GM23338 (cell line): ENCODE results near the gene TTLL13.

Experiments
- CREB1 ChIP-seq: fragments of 250-450 bp; sonication (Bioruptor Pico); IDR thresholded peaks from 2 replicates; pipeline ENCODE4 v1.5.0; 2020; ENCODE audit warnings: low read depth, mild to moderate bottlenecking, moderate library complexity
- CTCF ChIP-seq, 2 experiments: fragments of 200-600 bp in 1 of 2; sonication (generic) in 1 of 2; conservative IDR thresholded peaks; 2 replicates each; pipeline versions ENCODE4 v1.5.1 to v1.6.1; 2016 to 2017; ENCODE audit warnings: antibody characterized with exemption in 2 of 2, low read depth in 2 of 2, mild to moderate bottlenecking in 2 of 2, moderate library complexity in 1 of 2
- ETS1 ChIP-seq: IDR thresholded peaks from 2 replicates; pipeline ENCODE4 v1.6.1; 2016; ENCODE audit warnings: antibody characterized with exemption
- EZH2 ChIP-seq: fragments of 200-600 bp; sonication (generic); IDR thresholded peaks from one replicate; pipeline ENCODE4 v1.8.0; 2017; ENCODE audit warnings: antibody characterized with exemption, mild to moderate bottlenecking, low read depth; ENCODE audit not compliant: unreplicated experiment
- EZH2phosphoT487 ChIP-seq: fragments of 200-600 bp; sonication (generic); IDR thresholded peaks from one replicate; pipeline ENCODE4 v1.8.1; 2018; ENCODE audit warnings: antibody characterized with exemption; ENCODE audit not compliant: unreplicated experiment
- JUNB ChIP-seq: IDR thresholded peaks from one replicate; pipeline ENCODE4 v1.6.1; 2016; ENCODE audit warnings: antibody characterized with exemption; ENCODE audit not compliant: unreplicated experiment
- NANOG ChIP-seq: IDR thresholded peaks from 2 replicates; pipeline ENCODE4 v1.6.1; 2016; ENCODE audit warnings: antibody characterized with exemption, borderline replicate concordance
- POLR2AphosphoS5 ChIP-seq: IDR thresholded peaks from 2 replicates; pipeline ENCODE4 v1.6.1; 2016; ENCODE audit warnings: antibody characterized with exemption, low read depth
- REST ChIP-seq: IDR thresholded peaks from one replicate; pipeline ENCODE4 v1.6.1; 2018; ENCODE audit warnings: antibody characterized with exemption; ENCODE audit not compliant: unreplicated experiment
- ZNF331 ChIP-seq: fragments of 250-450 bp; sonication (Bioruptor Pico); IDR thresholded peaks from 2 replicates; pipeline ENCODE4 v1.5.0; 2020; ENCODE audit warnings: low read depth, mild to moderate bottlenecking, moderate library complexity

GRCh38 chr15:90208356-90208755 is 41.0 kb upstream of the TTLL13 start:
- TF ChIP-seq POLR2AphosphoS5: no peak
- no peak for TF ChIP-seq CTCF (conservative IDR thresholded peaks at IDR 0.05; ENCODE audit: low read depth in 2 of 2)
- TF ChIP-seq CREB1 (CRISPR knock-in tag): no peak
- TF ChIP-seq EZH2phosphoT487: no peak
- TF ChIP-seq REST: no peak
- no peak for TF ChIP-seq EZH2
- no peak for TF ChIP-seq NANOG
- TF ChIP-seq ETS1: no peak
- TF ChIP-seq JUNB: no peak
- TF ChIP-seq ZNF331 (CRISPR knock-in tag): no peak
